HPDE6-E6E7 (cell line): ENCODE measurements around the gene RNF14.

ENCODE experiments used
- DNase-seq: peaks from one replicate; pipeline ENCODE4 v3.0.0; 2011; ENCODE audit warnings: missing footprints; ENCODE audit errors: extremely low spot score

RNF14 gene

DNA sequence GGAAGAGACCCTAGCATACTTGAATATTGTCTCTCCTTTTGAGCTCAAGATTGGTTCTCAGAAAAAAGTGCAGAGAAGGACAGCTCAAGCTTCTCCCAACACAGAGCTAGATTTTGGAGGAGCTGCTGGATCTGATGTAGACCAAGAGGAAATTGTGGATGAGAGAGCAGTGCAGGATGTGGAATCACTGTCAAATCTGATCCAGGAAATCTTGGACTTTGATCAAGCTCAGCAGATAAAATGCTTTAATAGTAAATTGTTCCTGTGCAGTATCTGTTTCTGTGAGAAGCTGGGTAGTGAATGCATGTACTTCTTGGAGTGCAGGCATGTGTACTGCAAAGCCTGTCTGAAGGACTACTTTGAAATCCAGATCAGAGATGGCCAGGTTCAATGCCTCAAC is 9.5 kb downstream of the RNF14 start:
- DNase-seq, result no peak

DNA sequence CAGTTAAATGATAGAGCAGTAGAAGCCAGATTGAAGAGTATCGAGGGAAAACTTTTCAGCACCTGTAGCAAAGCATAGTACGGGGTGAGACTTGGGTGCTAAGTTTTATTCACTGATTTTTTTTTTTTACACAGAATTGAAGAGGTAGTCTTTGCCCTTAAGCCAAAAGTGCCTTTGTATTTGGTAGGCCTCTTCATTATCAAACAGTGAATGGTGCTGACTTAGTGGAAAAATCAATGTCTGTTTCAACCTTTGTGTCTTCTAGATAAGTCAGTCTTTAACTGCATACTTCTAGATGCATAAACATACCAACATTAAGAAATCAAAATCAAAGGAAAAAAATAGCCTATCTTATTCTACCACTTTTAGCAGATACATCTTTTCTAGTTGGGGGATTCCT is 13.7 kb downstream of the RNF14 start:
- no peak for DNase-seq

DNA sequence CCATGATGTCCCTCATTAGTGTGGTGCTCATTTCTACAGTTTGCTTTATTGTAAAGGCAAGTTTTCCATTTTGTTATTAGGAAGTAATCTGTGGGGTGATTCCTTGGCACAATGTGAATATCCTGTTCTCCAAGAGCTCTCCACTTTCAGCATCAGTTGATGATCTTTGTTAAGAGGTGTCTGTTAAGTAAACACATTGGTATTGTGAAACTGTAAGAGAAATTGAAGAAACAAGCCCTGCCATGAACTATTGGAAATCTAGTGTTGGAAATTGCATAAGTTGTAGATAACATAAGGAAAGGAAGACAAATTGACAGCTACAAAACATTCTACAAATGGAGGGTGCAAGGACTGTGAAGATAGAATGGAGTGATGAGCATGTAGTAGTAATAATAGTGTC is 17.2 kb downstream of the RNF14 start:
- DNase-seq, result no peak

DNA sequence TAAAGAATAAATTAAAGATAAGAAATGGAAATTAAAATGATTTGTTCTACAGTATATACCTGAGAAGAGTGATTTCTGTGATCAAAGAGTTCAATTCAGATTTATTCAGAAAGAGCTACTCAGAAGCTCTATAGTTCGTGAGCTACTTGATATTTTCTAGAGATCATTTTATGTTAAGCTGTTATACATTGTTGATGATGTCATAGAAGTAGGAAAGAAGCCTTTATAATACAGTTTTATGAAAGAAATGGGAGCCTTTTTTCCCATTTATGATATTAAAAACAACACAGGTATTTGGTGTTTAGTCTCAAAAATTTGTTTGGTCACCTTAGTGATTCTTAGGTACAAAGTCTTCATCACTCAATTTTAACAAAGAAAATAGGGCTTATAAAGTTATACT is 20.8 kb downstream of the RNF14 start:
- no peak for DNase-seq

DNA sequence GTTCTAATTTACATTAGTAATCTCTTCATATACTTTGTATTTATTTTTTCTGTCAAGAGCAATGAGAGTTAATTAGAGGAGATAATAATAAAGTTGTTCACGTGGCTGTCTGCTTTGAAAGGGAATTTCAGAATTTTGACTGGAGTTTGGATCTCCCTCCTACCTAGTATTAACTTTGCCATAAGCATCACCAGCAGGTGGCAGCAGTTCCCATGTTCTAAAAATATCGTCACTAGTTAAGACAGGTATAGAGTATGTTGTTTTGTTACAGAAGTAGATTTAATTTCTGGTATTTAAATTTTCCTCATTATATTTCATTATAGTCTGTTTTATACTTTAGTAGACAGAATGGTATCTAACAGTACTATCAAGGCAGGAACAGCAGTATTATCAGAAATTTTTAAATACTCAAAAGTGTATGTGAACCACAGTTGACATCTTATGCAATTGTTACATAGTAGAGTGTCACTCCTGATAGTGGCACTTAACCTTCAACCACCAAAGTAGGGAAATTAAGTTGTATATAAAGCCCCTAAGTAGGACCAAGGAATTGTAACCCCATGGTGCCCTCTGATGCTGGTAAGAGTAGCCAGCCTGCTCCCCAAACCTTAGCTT is 23.6 kb downstream of the RNF14 start:
- no peak for DNase-seq

DNA sequence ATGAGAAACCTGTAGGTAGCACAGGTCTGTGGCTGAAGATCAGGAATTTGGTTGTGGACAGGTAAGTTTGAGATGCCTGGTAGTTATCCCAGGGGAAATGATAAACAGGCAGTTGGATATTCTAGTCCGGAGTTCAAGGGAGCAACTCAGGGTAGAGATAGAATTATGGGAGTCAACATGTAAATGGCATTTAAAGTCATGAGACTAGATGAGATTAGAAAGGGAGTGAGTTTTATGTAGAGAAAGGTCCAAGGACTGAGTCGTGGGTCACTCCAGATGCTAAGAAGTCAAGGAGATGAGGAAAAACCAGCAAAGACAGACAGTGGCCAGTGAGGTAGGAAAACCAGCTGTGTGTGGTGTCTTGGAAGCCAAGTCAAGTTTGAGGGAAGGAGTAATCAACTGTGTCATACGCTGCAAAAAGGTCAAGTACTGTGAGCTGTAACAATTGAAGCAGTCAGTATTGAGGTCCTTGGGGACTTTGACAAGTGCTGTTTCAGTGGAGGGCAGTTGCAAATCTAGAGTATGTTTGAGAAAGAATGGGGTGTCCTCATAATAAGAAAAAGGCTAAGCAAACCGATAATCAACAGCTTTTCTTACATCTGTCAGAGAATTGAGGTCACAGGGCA is 25.7 kb downstream of the RNF14 start:
- DNase-seq, result no peak

DNA sequence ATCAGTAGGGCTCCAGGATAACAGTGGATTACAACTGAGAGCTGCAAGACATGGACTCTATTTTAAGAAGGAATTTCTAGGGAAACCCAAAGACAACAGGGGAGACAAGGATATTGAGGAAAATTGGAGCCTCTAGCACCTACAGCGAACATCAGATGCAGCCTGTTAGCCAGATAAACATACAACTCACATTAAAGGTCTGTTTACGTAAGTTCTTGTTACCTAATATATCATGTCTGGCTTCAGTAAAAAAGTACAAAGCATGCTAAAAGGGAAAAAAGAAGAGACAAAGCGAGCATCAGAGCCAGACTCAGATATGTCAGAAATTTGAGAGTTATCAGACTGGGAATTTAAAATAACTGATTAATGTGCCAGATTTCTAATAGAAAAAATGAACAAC is 26.8 kb downstream of the RNF14 start:
- no peak for DNase-seq

DNA sequence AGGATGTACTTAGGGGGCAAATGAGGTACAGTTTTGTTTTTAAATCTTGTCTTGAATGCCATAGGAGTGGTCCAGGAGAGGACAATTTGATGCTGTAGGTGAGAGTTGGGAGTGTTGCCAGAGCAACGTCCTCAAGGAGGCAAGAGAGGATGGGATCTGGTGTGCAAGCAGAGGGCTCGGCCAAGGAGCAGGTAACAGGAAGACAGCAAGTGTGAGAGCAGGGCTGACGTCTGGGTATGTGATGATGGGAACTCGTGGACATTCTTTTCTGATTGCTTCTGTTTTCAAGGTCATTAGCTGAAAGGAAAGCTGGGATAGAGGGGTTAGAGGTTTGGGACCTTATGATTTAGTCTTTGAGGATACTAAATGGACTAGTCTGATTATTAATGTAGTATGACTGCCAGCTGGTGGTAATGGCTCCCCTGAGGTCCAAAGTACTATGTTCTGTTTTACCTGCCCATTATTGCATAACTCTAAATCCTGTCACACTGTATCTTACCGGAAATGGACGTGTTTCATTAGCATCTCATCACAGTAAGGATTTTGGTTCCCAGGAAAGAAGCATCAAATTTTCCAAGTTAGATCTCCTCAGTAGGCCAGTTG is 28.6 kb downstream of the RNF14 start:
- DNase-seq, result no peak

DNA sequence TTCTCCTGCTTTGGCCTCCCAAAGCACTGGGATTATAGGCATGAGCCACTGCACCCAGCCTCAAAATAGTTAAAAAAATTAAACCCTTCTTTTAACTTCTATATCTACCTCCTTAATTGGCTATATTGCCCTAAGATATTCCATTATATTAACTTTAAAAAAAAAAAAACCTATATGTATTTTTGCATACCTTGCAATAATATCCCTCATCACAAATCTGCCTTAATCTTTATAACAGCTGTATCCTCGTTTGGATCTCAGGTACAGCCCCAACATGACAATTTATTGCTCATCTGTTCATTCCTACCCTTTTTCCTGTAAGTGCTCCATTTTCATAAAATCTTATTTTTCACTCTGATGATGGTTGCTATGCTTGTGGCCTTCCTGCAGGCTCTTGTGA is 31.3 kb downstream of the RNF14 start:
- DNase-seq, result no peak

DNA sequence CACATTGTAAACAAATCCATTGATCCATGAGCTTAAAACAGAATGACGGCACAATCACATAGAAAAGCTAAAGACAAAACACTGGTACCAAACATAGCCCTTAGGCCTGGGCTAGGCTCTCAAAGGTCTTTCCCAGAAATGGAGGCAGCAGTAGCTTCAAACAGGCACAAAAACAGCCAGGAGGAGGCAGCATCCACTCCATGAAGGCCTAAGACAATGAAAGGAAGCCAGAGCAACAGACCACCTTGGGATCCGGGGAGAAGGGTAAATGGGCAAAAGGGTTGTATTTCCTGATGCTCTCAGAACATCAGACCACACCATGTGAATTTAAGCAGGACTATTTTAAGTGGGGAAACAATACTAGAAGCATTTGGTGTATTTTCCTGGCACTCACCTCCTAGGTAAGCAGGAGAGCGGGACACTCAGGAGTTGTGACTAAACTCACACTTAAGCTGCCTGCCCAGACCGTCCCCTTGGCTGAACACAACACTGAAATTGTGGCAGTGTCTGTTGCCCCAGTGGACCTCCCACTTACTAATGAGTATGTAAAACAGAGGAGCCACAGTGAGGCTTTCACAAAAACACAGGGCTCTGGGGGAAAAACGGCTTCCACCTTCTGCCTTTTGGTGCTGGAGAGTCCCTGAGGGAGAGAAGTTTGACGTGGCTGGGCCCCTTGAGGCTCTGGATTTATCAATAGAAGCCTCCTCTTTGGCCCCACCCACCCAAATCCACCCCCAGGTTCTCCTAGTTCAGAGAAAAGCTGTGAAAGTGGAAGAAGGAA is 32.0 kb downstream of the RNF14 start:
- DNase-seq, result no peak

DNA sequence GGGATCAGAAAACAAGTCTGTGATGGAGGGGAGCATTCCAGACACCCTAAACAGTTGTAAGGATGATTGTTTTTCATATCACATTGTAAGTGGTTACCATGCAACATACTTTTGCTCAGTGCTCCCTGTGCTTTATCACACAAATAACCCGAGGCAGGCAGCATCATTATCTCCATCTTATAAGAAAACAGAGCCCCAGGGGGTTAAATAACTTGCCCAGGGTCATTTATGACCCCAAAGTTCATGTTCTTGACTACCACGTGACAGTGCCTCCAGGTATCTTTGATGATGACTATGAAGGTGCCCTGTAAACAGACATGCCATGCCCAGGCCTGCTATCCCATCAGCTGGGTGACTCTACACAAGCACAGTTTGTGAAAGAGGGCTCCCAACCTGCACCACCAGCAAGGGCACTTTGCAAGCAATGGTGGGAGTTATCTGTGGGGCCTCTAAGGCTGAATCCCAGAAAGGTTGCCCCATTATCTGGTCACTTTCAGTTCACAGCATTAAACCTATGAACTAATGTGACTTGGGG is 34.4 kb downstream of the RNF14 start:
- DNase-seq, result no peak

DNA sequence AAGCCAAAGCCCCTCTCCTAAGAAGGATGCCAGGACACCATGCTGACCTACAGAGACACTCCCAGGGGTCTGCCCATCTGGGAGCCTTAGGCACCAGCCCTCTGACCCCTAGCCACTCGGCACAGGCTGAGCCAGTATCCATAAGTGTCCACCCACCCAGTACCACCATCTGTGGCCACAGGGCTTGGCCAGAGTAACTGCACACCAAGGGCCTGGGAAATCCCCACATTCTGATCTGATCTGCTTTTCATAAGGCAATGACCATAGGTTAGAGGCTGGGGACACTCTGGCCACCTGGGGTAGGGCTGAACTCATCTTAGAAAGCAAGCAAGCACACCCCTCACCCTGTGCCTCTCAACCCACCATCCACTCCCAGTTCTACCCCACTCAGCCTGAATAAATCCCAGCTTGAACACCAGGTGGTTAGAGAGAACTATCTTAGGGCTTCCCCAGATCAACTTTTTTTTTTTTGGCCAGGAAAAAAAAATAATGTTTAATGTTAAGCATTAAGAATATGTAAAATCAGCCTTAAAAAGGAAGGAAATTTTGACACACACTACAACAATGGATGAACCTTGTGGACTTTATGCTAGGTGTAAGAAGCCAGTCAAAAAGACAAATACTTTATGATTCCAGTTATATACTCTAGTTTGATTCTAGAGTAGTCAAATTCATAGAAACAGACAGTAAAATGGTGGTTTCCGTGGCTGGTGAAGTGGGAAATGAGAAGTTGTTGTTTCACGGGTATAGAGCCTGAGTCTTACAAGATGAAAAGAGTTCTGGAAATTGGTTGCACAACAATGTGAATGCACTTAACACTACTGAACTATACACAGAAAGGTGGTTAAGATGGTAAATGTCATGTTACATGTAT is 37.7 kb downstream of the RNF14 start:
- DNase-seq, result no peak

DNA sequence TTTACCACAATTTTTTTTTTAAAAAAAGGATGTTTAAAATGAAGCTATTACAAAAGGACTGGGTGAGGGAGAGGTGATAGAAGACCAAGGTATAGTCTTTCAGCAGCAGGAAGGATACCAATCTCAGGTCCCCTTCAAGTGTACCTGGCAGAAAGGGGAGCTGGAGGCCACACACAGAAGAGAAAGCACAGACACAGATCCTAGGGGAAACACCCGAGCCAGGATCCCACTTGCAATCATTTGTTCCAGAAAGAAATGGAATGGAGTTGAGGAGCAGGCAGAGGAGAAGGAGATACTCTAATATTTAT is 38.3 kb downstream of the RNF14 start:
- no peak for DNase-seq

DNA sequence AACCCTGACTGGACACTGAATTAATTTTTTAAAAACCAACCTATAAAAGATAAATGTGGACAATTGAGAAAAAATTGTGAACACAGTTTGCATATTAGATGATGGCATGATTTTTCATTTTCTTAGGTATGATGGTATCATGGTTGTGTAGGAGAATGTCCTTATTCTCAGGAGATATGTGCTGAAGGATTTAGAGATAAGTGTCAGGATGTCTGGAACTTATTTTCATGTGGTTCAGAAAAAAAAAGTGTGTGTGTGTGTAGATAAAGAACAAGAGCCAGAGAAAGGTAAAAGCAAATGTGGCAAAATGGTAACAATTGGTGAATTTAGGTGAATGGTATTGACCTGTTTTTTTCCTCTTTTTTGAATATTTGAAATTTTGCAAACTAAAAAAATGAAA is 39.9 kb downstream of the RNF14 start:
- DNase-seq, result no peak

DNA sequence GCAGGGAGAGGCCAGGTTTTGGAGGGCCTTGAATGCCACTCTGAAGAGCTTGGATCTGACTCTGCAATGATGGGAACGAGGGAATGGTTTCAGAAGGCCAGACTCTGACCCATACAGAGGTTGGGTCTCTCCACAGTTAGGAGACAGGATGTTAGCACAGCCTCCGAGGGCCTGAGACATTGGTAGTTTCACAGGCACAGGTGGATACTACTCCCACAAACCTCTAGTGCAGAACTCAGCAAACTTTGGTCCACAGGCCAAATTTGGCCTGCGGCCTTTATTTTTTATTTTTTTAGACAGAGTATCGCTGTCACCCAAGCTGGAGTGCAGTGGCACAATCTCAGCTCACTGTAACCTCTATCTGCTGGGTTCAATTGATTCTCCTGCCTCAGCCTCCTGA is 41.0 kb downstream of the RNF14 start:
- DNase-seq, result no peak

DNA sequence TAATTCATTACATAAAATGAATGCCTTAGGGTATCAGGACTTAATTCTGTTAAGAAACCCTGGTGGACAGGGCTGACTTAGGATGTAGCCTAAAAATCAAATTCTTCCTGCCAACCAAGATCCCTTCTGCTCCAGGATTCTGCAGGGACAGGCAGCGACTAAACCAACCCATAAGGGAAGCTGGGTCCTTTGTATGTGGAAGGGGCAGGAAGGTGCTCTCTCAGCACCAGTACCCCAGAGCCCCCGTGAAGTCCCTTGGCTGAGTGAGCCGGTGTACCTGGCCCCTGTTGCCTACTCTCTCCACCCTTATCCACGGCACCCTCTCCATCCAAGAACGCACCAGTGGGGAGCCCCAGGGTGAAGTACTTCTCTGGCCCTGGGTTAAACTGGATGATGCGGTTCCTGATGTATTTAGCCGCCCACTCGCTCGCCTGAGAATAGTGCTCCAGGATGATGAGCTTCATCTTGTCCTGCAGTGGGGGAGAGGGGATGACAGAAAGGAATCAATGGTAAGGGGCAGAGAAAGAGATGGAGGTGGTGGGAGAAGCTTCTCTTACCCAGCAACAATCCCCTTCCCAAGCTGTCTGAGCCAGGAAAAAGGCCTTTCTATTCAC is 42.8 kb downstream of the RNF14 start:
- no peak for DNase-seq

DNA sequence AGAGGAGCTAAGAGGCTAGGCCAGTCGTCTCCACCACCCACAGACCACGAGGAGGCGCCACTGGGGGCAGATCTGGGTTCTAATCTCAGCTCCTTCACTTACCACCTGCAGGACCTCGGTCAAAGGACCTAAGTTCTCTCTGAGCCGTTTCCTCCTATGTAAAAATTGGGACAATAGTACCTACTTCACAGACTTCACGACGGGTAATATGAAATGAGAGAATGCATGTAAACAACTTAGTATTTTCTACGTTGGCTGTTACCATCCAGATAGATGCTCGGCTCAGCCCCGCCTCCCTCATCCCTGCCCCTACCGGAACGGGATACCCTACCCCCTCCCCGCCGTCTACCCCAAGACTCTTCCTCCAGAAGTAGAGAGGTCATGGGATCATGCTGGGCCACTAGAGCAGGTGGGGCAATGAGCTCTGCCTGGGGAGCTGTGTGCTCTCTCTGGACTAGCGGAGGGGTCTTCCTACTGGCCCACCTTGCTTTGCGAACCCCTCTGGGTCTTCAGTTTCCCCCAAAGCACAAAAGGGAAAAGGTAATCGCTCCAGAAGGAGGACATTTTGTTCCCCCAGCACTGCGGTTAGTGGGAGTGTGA is 43.4 kb downstream of the RNF14 start:
- DNase-seq, result no peak

DNA sequence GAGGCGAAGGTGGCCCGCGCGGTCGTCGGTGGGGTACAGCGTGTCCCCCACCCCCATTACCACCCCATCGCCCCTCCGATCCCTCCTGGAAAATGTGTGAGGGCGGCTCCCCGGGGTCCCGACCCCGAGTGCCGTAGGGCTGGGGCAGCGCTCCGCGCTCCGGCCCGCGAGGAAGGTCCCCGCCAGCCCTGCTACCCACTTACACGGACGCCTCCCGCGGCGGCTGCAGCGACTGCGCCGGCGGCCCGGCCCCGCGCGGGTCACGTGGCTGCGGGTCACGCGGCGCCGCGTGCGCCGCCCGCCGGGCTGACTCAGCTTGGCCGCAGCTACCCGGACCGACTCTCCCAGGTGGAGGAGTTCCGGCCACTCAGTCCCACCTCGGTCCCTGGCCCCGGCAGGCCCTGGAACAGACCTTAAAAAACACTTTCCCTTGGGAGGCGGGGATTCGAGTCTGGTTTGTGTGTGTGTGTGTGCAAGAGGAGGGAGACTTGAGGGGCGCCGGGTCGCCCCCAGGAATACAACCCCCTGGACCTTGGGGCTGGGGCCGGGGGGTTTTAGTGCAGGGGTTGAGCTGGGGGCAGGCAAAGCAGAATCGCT is 44.0 kb downstream of the RNF14 start, which contains the start of gene GNPDA1:
TSS of gene GNPDA1 (minus strand) at position 236 of the 597 bp plus-strand sequence. CDS start 992 bp downstream, outside the sequence.
- peak; percentile 90 for DNase-seq

DNA sequence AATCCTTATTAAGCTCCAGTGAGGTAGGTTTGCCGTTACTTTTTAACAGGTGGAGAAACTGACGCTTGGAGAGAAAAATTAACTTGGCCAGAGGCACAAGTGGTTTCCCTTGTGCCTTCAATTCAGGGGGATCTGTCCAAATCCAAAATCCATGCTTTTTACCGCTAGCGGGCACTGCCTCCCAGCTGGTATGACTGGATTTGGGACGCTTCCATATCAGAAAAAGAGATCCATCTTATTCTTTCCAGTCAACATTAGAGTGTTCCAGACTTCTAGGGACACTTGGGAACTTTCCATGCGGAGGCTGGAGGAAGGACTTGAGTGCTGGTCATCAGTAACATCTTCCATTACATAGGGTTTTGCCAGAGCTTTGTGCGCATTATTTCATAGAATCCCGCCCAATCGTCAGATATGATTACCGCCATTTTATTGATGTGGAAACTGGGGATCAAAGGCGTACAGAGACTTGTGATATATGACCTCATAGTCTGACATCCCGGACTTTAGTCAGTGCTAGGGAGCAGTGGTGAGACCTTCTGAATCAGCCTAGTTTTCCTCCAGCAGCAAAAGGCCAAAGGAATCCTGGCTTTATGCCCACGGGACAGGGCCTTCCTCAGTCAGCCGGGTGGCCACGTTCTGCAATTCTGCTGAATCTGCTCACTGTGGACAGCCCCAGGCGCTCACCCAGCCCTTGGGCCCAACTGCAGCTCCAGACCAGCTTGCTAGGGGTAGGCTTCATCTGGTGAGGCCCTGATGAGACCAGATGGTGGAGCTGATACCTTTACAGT is 45.0 kb downstream of the RNF14 start:
- DNase-seq, result no peak
